ENCODE measurements around the gene TICRR. TPM values are rescaled to one million over a fixed set of nuclear protein-coding genes. Genes with fewer than 3 reads are reported as not detected.

The TICRR gene
- polyA plus RNA-seq, 2 donors = 4.4 to 6.6 TPM

DNA sequence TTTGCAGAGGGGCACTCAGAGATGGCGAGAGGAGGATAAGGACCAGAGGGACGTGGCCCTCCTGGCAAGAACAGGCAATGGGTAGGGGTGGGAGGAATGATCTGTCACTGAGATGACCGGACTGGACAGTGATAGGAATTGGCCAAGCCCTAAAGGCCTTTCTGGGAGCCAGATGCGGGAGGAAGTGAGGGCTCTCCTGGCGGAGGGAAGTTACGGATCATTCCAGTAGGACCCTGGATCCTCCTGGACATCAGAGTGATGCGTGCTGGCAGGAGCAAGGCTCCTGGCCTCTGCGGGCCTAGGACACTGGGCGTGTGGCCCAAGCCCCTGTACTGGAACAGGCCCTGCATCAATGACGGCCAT lies 56.6 kb downstream of the TICRR start:
- H3K36me3 ChIP-seq (ENCODE audit: control insufficient read depth in 2 of 2, insufficient read depth in 2 of 2, low read length in 1 of 2) = peaks cover 0 to 41% of the 10 kb centered on the region in 2 donors

DNA sequence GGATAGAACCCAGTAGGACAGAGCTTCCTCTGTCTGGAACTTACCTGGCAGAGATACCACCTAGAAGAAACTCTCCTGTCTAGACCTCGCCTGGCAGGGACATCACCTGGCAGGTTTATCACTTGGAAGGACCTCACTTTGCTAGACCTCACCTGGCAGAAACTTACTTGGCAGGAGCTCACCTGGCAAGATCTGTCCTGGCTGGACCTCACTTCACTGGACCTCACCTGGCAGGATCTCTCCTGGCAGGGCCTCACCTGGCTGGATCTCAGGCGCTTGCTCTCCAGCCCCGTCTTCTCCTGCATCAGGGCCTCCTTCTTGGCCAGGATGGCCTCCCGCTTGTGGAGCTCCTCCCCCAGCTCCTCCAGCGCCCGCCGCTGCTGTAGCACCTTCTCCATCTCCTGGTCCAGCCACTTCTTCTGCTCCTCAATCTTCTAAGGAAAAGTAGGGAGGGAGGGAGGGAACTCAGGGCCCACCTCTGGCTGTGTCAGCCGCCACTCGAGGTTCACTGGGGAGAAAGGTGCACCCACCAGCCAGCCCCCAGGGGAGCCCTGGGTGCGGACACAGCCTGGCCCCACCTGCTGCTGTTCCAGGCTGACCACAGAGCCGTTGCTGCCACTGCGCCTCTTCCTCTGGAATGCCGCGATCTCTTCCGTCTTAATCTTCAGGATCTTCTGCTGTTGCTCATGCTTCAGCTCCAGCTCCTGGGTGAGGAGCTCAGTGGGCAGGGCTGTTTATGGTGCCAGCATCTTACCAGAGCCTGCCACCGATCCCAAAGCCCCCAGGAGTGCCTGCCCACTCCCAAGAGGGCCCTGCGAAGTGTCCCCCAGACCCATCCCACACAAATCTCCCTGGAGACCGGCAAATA lies 57.5 kb downstream of the TICRR start:
- WGBS, 2 donors = 92 to 96% methylated on average over 18 of the region's 18 CpGs
- Histone ChIP-seq H3K4me1 (ENCODE audit: control insufficient read depth in 2 of 2, insufficient read depth in 2 of 2, low read length in 1 of 2) (no peaks in the 10 kb centered on the region), H3K4me3 (ENCODE audit: low read depth in 1 of 2, low read length in 2 of 2) (no peak overlapping the region), H3K9me3 (ENCODE audit: control insufficient read depth in 2 of 2, insufficient read depth in 1 of 2, low read depth in 1 of 2, low read length in 1 of 2) (peaks cover 0 to 10% of the 10 kb centered on the region in 2 donors), H3K36me3 (ENCODE audit: control insufficient read depth in 2 of 2, insufficient read depth in 2 of 2, low read length in 1 of 2) (peaks cover 0 to 35% of the 10 kb centered on the region in 2 donors), H3K27me3 (ENCODE audit: control insufficient read depth in 1 of 2, insufficient read depth in 2 of 2, low read length in 2 of 2) (no peaks in the 10 kb centered on the region), H3K27ac (ENCODE audit: low read depth in 2 of 2, low read length in 1 of 2) (no peak overlapping the region)

More for the DNA sequence above, 56.6 kb downstream of the TICRR start:
- WGBS, 2 donors = 85 to 87% methylated on average over 10 of the region's 10 CpGs
- H3K27me3 ChIP-seq (ENCODE audit: control insufficient read depth in 1 of 2, insufficient read depth in 2 of 2, low read length in 2 of 2) = no peaks in the 10 kb centered on the region
- no peak overlapping the region for H3K4me3 ChIP-seq (ENCODE audit: low read depth in 1 of 2, low read length in 2 of 2)
- no peak overlapping the region for H3K27ac ChIP-seq (ENCODE audit: low read depth in 2 of 2, low read length in 1 of 2)
- H3K4me1 ChIP-seq (ENCODE audit: control insufficient read depth in 2 of 2, insufficient read depth in 2 of 2, low read length in 1 of 2) = no peaks in the 10 kb centered on the region
- H3K9me3 ChIP-seq (ENCODE audit: control insufficient read depth in 2 of 2, insufficient read depth in 1 of 2, low read depth in 1 of 2, low read length in 1 of 2) = peaks cover 0 to 10% of the 10 kb centered on the region in 2 donors

- 94 to 95% methylated on average over 23 of the region's 23 CpGs for WGBS, 2 donors
Observed at GRCh38 chr15:89633585-89633984, 58.3 kb downstream of the TICRR start.

DNA sequence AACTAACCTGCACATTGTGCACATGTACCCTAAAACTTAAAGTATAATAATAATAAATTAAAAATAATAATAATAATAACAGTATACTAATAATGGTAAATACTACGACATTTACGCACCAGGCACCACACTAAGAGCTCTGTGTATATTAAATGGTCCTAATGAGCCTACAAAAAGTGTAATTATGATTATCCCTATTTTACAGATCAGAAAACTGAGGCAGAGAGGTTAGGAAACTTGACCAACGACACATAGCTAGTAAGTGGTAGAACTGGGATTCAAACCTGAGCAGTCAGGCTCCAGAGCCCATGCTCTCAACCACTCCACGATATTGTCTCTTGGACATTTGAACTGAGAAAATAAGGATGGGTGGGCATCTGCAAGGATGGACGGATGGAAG lies 65.0 kb downstream of the TICRR start:
- Histone ChIP-seq H3K27ac (ENCODE audit: low read depth in 2 of 2, low read length in 1 of 2) (no peak overlapping the region), H3K4me1 (ENCODE audit: control insufficient read depth in 2 of 2, insufficient read depth in 2 of 2, low read length in 1 of 2) (no peaks in the 10 kb centered on the region), H3K9me3 (ENCODE audit: control insufficient read depth in 2 of 2, insufficient read depth in 1 of 2, low read depth in 1 of 2, low read length in 1 of 2) (no peaks in the 10 kb centered on the region), H3K27me3 (ENCODE audit: control insufficient read depth in 1 of 2, insufficient read depth in 2 of 2, low read length in 2 of 2) (no peaks in the 10 kb centered on the region), H3K4me3 (ENCODE audit: low read depth in 1 of 2, low read length in 2 of 2) (no peak overlapping the region), H3K36me3 (ENCODE audit: control insufficient read depth in 2 of 2, insufficient read depth in 2 of 2, low read length in 1 of 2) (no peaks in the 10 kb centered on the region)
- 98 to 100% methylated on average over 5 of the region's 5 CpGs for WGBS, 2 donors

More at GRCh38 chr15:89633585-89633984, 58.3 kb downstream of the TICRR start:
- H3K9me3 ChIP-seq (ENCODE audit: control insufficient read depth in 2 of 2, insufficient read depth in 1 of 2, low read depth in 1 of 2, low read length in 1 of 2) = peaks cover 0 to 10% of the 10 kb centered on the region in 2 donors
- peaks cover 0 to 30% of the 10 kb centered on the region in 2 donors for H3K36me3 ChIP-seq (ENCODE audit: control insufficient read depth in 2 of 2, insufficient read depth in 2 of 2, low read length in 1 of 2)
- no peaks in the 10 kb centered on the region for H3K27me3 ChIP-seq (ENCODE audit: control insufficient read depth in 1 of 2, insufficient read depth in 2 of 2, low read length in 2 of 2)
- H3K4me1 ChIP-seq (ENCODE audit: control insufficient read depth in 2 of 2, insufficient read depth in 2 of 2, low read length in 1 of 2) = no peaks in the 10 kb centered on the region
- no peak overlapping the region for H3K27ac ChIP-seq (ENCODE audit: low read depth in 2 of 2, low read length in 1 of 2)
- H3K4me3 ChIP-seq (ENCODE audit: low read depth in 1 of 2, low read length in 2 of 2) = no peak overlapping the region

GRCh38 chr15:89641053-89641452 lies 65.8 kb downstream of the TICRR start:
- Histone ChIP-seq H3K9me3 (ENCODE audit: control insufficient read depth in 2 of 2, insufficient read depth in 1 of 2, low read depth in 1 of 2, low read length in 1 of 2) (no peaks in the 10 kb centered on the region), H3K36me3 (ENCODE audit: control insufficient read depth in 2 of 2, insufficient read depth in 2 of 2, low read length in 1 of 2) (no peaks in the 10 kb centered on the region), H3K27ac (ENCODE audit: low read depth in 2 of 2, low read length in 1 of 2) (no peak overlapping the region), H3K4me3 (ENCODE audit: low read depth in 1 of 2, low read length in 2 of 2) (no peak overlapping the region), H3K4me1 (ENCODE audit: control insufficient read depth in 2 of 2, insufficient read depth in 2 of 2, low read length in 1 of 2) (no peaks in the 10 kb centered on the region), H3K27me3 (ENCODE audit: control insufficient read depth in 1 of 2, insufficient read depth in 2 of 2, low read length in 2 of 2) (no peaks in the 10 kb centered on the region)
- WGBS, 2 donors = 85 to 89% methylated on average over 5 of the region's 5 CpGs

- H3K4me3 ChIP-seq (ENCODE audit: low read depth in 1 of 2, low read length in 2 of 2) = no peak overlapping the region
- 90 to 96% methylated on average over 10 to 16 of the region's 16 CpGs for WGBS, 2 donors
- H3K4me1 ChIP-seq (ENCODE audit: control insufficient read depth in 2 of 2, insufficient read depth in 2 of 2, low read length in 1 of 2) = no peaks in the 10 kb centered on the region
- no peaks in the 10 kb centered on the region for H3K9me3 ChIP-seq (ENCODE audit: control insufficient read depth in 2 of 2, insufficient read depth in 1 of 2, low read depth in 1 of 2, low read length in 1 of 2)
- H3K27me3 ChIP-seq (ENCODE audit: control insufficient read depth in 1 of 2, insufficient read depth in 2 of 2, low read length in 2 of 2) = no peaks in the 10 kb centered on the region
- no peaks in the 10 kb centered on the region for H3K36me3 ChIP-seq (ENCODE audit: control insufficient read depth in 2 of 2, insufficient read depth in 2 of 2, low read length in 1 of 2)
- H3K27ac ChIP-seq (ENCODE audit: low read depth in 2 of 2, low read length in 1 of 2) = no peak overlapping the region
Observed at GRCh38 chr15:89642106-89642505, 66.8 kb downstream of the TICRR start.

DNA sequence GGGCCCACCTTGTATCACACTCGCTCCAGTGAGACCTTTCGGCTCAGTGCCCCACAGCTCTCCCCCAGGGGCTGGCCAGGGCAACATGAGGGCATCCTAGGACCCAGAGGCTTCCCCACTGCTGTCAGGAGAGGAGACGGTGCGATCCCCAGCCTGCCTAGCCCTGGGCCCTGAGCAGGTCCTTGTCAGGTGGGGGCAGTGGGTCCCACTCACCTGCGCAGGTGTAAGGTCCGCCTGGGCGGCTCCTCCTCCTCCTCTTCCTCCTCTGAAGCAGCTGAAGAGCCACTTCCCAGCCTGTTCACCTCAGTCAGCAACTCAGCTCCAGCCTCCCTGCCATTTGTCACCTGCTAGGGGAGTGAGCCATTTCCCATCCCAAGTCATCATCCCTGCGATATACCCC lies 70.4 kb downstream of the TICRR start:
- no peaks in the 10 kb centered on the region for H3K36me3 ChIP-seq (ENCODE audit: control insufficient read depth in 2 of 2, insufficient read depth in 2 of 2, low read length in 1 of 2)
- 94 to 98% methylated on average over 7 to 8 of the region's 8 CpGs for WGBS, 2 donors
- no peak overlapping the region for H3K4me3 ChIP-seq (ENCODE audit: low read depth in 1 of 2, low read length in 2 of 2)
- no peaks in the 10 kb centered on the region for H3K9me3 ChIP-seq (ENCODE audit: control insufficient read depth in 2 of 2, insufficient read depth in 1 of 2, low read depth in 1 of 2, low read length in 1 of 2)
- H3K27me3 ChIP-seq (ENCODE audit: control insufficient read depth in 1 of 2, insufficient read depth in 2 of 2, low read length in 2 of 2) = no peaks in the 10 kb centered on the region
- H3K27ac ChIP-seq (ENCODE audit: low read depth in 2 of 2, low read length in 1 of 2) = no peak overlapping the region
- H3K4me1 ChIP-seq (ENCODE audit: control insufficient read depth in 2 of 2, insufficient read depth in 2 of 2, low read length in 1 of 2) = peaks cover 0 to 2% of the 10 kb centered on the region in 2 donors

GRCh38 chr15:89646416-89647141 lies 71.3 kb downstream of the TICRR start:
- H3K4me1 ChIP-seq (ENCODE audit: control insufficient read depth in 2 of 2, insufficient read depth in 2 of 2, low read length in 1 of 2) = peaks cover 0 to 2% of the 10 kb centered on the region in 2 donors
- H3K9me3 ChIP-seq (ENCODE audit: control insufficient read depth in 2 of 2, insufficient read depth in 1 of 2, low read depth in 1 of 2, low read length in 1 of 2) = no peaks in the 10 kb centered on the region
- no peak overlapping the region for H3K4me3 ChIP-seq (ENCODE audit: low read depth in 1 of 2, low read length in 2 of 2)
- H3K27ac ChIP-seq (ENCODE audit: low read depth in 2 of 2, low read length in 1 of 2) = no peak overlapping the region
- 83 to 85% methylated on average over 22 of the region's 22 CpGs for WGBS, 2 donors
- no peaks in the 10 kb centered on the region for H3K36me3 ChIP-seq (ENCODE audit: control insufficient read depth in 2 of 2, insufficient read depth in 2 of 2, low read length in 1 of 2)
- no peaks in the 10 kb centered on the region for H3K27me3 ChIP-seq (ENCODE audit: control insufficient read depth in 1 of 2, insufficient read depth in 2 of 2, low read length in 2 of 2)

DNA sequence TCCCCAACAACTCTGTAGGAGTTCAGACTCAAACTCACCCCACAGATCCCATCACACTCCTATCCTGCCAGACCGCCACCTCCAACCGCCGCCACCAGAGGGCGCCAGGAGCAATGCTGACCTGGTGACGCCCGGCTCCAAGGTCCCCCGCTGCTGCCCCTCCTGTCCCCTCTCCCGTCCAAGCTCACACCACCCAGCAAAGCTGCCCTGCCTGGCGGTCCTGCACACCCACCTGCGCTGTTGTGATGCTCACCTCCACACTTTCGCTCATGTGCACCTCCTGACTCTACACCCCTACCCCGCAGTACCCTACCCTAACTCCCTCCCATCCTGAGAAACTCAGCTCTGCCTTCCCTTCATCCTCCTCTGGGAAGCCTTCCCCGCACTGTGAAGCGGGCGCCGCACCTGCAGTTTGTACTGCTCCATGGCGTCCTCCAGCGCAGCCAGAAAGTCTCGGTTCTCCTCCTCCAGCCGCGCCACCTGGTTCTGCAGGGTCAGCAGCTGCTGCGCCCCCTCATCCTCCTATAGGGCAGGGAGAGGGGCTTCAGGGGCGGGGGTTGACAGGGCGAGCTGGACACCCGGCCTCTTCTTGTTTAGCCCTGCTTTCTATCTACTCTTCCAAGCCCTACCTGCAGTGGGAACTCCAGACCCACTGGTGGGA lies 72.1 kb downstream of the TICRR start:
- no peak overlapping the region for H3K27ac ChIP-seq (ENCODE audit: low read depth in 2 of 2, low read length in 1 of 2)
- no peak overlapping the region for H3K4me3 ChIP-seq (ENCODE audit: low read depth in 1 of 2, low read length in 2 of 2)
- no peaks in the 10 kb centered on the region for H3K36me3 ChIP-seq (ENCODE audit: control insufficient read depth in 2 of 2, insufficient read depth in 2 of 2, low read length in 1 of 2)
- no peaks in the 10 kb centered on the region for H3K9me3 ChIP-seq (ENCODE audit: control insufficient read depth in 2 of 2, insufficient read depth in 1 of 2, low read depth in 1 of 2, low read length in 1 of 2)
- H3K27me3 ChIP-seq (ENCODE audit: control insufficient read depth in 1 of 2, insufficient read depth in 2 of 2, low read length in 2 of 2) = no peaks in the 10 kb centered on the region
- 45 to 54% methylated on average over 25 of the region's 25 CpGs for WGBS, 2 donors
- peaks cover 0 to 2% of the 10 kb centered on the region in 2 donors for H3K4me1 ChIP-seq (ENCODE audit: control insufficient read depth in 2 of 2, insufficient read depth in 2 of 2, low read length in 1 of 2)
